OCI-LY1 (cell line): Measurements from ENCODE around the gene GSK3A.
A peak's percentile ranks its signal among the peaks of the same experiment; 100 is the strongest.

ENCODE experiments used
- H2AFZ ChIP-seq: fragments of 200-600 bp; sonication (generic), shearing (Covaris generic); 2 replicates; pipeline ENCODE4 v1.6.0; 2014; ENCODE audit warnings: antibody characterized with exemption, mild to moderate bottlenecking, low read length
- H3F3A ChIP-seq: fragments of 200-600 bp; sonication (generic), shearing (Covaris generic); 2 replicates; pipeline ENCODE4 v1.6.0; 2014; ENCODE audit warnings: mild to moderate bottlenecking, antibody characterized with exemption, low read length, moderate library complexity; ENCODE audit not compliant: insufficient read depth
- H3K27ac ChIP-seq: fragments of 200-600 bp; sonication (generic); 2 replicates; pipeline ENCODE4 v1.5.1; 2014; ENCODE audit warnings: low read length, mixed run types, mild to moderate bottlenecking, low read depth; ENCODE audit not compliant: poor library complexity, severe bottlenecking
- H3K27me3 ChIP-seq: fragments of 200-600 bp; sonication (generic); 2 replicates; pipeline ENCODE4 v1.6.0; 2014; ENCODE audit warnings: antibody characterized with exemption, mild to moderate bottlenecking, low read length, moderate library complexity; ENCODE audit not compliant: insufficient read depth
- H3K36me3 ChIP-seq: fragments of 200-600 bp; sonication (generic); 2 replicates; pipeline ENCODE4 v1.6.1; 2014; ENCODE audit warnings: mild to moderate bottlenecking, antibody characterized with exemption, low read length, moderate library complexity, mixed read lengths; ENCODE audit not compliant: insufficient read depth
- H3K4me1 ChIP-seq: fragments of 200-600 bp; sonication (generic); 2 replicates; pipeline ENCODE4 v1.5.1; 2014; ENCODE audit warnings: mild to moderate bottlenecking, low read length, moderate library complexity; ENCODE audit not compliant: insufficient read depth, severe bottlenecking
- H3K4me2 ChIP-seq: fragments of 200-600 bp; sonication (generic), shearing (Covaris generic); 2 replicates; pipeline ENCODE4 v1.6.1; 2014; ENCODE audit warnings: low read length
- H3K4me3 ChIP-seq: fragments of 200-600 bp; sonication (generic); 2 replicates; pipeline ENCODE4 v1.5.1; 2014; ENCODE audit warnings: low read length, low read depth, mild to moderate bottlenecking, mixed read lengths; ENCODE audit not compliant: poor library complexity, severe bottlenecking
- H3K79me2 ChIP-seq: fragments of 200-600 bp; shearing (Covaris generic); 2 replicates; pipeline ENCODE4 v1.6.1; 2016; ENCODE audit warnings: mixed run types, low read length, mixed read lengths; ENCODE audit not compliant: insufficient read depth
- H3K9ac ChIP-seq: fragments of 200-600 bp; sonication (generic), shearing (Covaris generic); 2 replicates; pipeline ENCODE4 v1.6.1; 2014; ENCODE audit warnings: mild to moderate bottlenecking, low read length, mixed read lengths
- H3K9me2 ChIP-seq: fragments of 200-600 bp; sonication (generic), shearing (Covaris generic); 2 replicates; pipeline ENCODE4 v1.6.1; 2014; ENCODE audit warnings: low read depth, mild to moderate bottlenecking, low read length, mixed read lengths
- H3K9me3 ChIP-seq: fragments of 200-600 bp; shearing (Covaris generic); 2 replicates; pipeline ENCODE4 v1.6.1; 2014; ENCODE audit warnings: low read length, mixed read lengths
- H4K20me1 ChIP-seq: fragments of 200-600 bp; sonication (generic), shearing (Covaris generic); 2 replicates; pipeline ENCODE4 v1.6.0; 2016; ENCODE audit warnings: mild to moderate bottlenecking, low read length; ENCODE audit not compliant: insufficient read depth
- CTCF ChIP-seq: fragments of 200-600 bp; sonication (generic), shearing (Covaris generic); IDR thresholded peaks from 2 replicates; pipeline ENCODE4 v1.5.1; 2017; ENCODE audit warnings: mild to moderate bottlenecking, antibody characterized with exemption, low read length, moderate library complexity, mixed read lengths
- EZH2 ChIP-seq: fragments of 200-600 bp; sonication (generic), shearing (Covaris generic); IDR thresholded peaks from 2 replicates; pipeline ENCODE4 v1.8.0; 2017; ENCODE audit warnings: borderline replicate concordance, mixed run types, mild to moderate bottlenecking, antibody characterized with exemption, low read length, moderate library complexity, mixed read lengths

The GSK3A gene

GRCh38 chr19:42270346-42271044, 28.1 kb upstream of the GSK3A start:
- Histone ChIP-seq H3K79me2 (no peaks in the 10 kb centered on the region), H3K27ac (peak overlapping the region; percentile 89), H4K20me1 (no peaks in the 10 kb centered on the region), H3K4me3 (peak overlapping the region; percentile 81), H3K9me2 (no peaks in the 10 kb centered on the region), H3K27me3 (no peaks in the 10 kb centered on the region), H3K4me2 (peak overlapping the region; percentile 79), H3K36me3 (peaks cover 4% of the 10 kb centered on the region; the same call in 1 of the 2 replicates), H3K9me3 (no peaks in the 10 kb centered on the region), H3K9ac (peak overlapping the region; percentile 72), H2AFZ (no peak overlapping the region), H3K4me1 (peaks cover 30% of the 10 kb centered on the region), H3F3A (no peaks in the 10 kb centered on the region)
- TF ChIP-seq CTCF = no peak
- no peak for TF ChIP-seq EZH2

- H4K20me1 ChIP-seq = no peaks in the 10 kb centered on the region
- no peak overlapping the region for H2AFZ ChIP-seq
- H3K36me3 ChIP-seq = peaks cover 4% of the 10 kb centered on the region; the same call in 1 of the 2 replicates
- H3K79me2 ChIP-seq = no peaks in the 10 kb centered on the region
- H3K9me2 ChIP-seq = no peaks in the 10 kb centered on the region
- H3K4me3 ChIP-seq = peak overlapping the region; percentile 81
- H3F3A ChIP-seq = no peaks in the 10 kb centered on the region
- peak overlapping the region; percentile 89 for H3K27ac ChIP-seq
- TF ChIP-seq EZH2 (no peak), CTCF (no peak)
- H3K4me1 ChIP-seq = peaks cover 30% of the 10 kb centered on the region
- H3K27me3 ChIP-seq = no peaks in the 10 kb centered on the region
- H3K9ac ChIP-seq = peak overlapping the region; percentile 72
- peak overlapping the region; percentile 79 for H3K4me2 ChIP-seq
- H3K9me3 ChIP-seq = no peaks in the 10 kb centered on the region
Observed at GRCh38 chr19:42269478-42270345, 27.3 kb upstream of the GSK3A start.

- TF ChIP-seq EZH2 (no peak), CTCF (no peak)
- Histone ChIP-seq H3F3A (no peaks in the 10 kb centered on the region), H3K9me3 (no peaks in the 10 kb centered on the region), H3K27ac (peak within 1 kb of the TSS; percentile 92), H3K36me3 (no peaks in the 10 kb centered on the region), H2AFZ (no peak within 1 kb of the TSS), H3K79me2 (no peaks in the 10 kb centered on the region), H3K27me3 (no peaks in the 10 kb centered on the region), H3K4me3 (peak within 1 kb of the TSS; percentile 81), H4K20me1 (no peaks in the 10 kb centered on the region), H3K9me2 (no peaks in the 10 kb centered on the region), H3K4me2 (peak within 1 kb of the TSS; percentile 96), H3K4me1 (peaks cover 30% of the 10 kb centered on the region), H3K9ac (peak within 1 kb of the TSS; percentile 93)
Observed at GRCh38 chr19:42268704-42269477, 26.5 kb upstream of the GSK3A start, which contains the start of gene CIC. Gene CIC (plus strand): TSS chr19:42269252. CDS start chr19:42271784, 2,532 bp downstream.
